SW480 (cell line): ENCODE data around the gene TRIM14.

ENCODE experiments used
- DNase-seq: peaks from one replicate; pipeline ENCODE4 v3.0.0-alpha.2; 2016; ENCODE audit warnings: low spot score

The TRIM14 gene, protein sequence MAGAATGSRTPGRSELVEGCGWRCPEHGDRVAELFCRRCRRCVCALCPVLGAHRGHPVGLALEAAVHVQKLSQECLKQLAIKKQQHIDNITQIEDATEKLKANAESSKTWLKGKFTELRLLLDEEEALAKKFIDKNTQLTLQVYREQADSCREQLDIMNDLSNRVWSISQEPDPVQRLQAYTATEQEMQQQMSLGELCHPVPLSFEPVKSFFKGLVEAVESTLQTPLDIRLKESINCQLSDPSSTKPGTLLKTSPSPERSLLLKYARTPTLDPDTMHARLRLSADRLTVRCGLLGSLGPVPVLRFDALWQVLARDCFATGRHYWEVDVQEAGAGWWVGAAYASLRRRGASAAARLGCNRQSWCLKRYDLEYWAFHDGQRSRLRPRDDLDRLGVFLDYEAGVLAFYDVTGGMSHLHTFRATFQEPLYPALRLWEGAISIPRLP

DNA sequence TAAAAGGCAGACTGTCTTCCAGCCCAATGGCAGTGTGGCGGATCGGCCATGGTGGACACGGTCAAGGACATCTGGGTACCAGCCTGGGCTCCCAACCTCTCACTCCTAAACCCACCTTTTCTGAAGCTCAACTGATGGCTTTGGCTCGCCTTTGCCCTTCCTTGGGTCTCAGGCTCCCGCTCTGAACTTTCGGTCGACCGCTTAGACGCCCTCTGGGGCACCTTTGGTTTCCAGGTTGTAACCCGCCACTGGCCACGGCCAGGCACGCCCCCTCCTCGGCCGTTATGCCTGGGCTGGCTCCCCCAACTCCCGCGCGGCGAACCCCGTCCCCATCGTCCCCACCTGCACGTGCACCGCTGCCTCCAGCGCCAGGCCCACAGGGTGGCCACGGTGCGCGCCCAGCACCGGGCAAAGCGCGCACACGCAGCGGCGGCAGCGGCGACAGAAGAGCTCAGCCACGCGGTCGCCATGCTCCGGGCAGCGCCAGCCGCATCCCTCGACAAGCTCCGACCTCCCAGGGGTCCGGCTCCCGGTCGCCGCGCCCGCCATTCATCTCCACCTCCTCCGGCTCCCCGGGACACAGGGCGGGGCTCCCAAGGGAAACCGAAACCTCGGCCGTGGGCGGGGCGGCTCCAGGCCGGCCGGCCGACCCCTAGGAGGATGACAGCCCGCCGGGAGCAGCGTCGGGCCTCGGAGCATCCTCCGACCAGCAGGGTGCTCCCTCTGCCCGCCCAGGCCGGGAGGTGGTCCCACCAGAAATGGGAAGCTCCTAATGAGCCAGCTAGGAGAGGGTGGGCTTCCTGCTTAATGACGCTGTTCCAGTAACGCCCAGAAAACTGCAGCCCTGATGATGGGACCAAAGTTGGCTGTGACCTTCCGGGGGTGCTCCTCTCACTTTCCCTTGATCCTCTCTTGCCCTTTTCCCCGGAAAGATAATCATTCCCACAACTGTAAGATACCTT is at the start of gene TRIM14:
TSS of gene TRIM14 (minus strand) at position 583 of the 962 bp plus-strand sequence. CDS start at position 549, 34 bp downstream.
- DNase-seq, result peak; percentile 74

DNA sequence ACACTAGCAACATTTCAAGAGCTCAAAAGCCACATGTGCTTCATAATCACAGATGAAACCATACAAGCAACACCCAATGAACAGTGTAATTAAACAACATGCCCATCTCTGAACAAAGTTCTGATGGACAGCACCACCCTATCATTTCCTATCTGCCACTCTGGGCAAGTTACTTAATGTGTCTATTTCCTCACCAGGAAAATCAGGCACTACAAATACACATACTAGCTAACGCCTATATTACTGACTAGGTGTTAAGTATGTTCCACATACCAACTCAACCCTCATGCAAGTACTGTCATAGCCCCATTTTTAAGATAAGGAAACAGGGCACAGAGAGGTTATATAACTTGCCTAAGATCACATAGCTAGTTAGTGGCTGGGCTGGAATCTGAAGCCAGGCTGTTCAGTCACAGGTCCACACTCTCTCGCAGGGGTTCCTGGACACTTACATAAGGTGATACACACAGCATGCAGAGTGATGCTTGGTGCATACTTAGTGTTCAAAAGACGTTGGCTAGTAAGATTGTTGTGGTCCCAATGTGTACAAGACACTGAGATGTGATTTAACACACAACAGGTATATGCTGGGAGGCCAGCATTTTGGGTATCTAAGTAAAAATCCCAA is 49.2 kb upstream of the TRIM14 start:
- DNase-seq, result no peak

DNA sequence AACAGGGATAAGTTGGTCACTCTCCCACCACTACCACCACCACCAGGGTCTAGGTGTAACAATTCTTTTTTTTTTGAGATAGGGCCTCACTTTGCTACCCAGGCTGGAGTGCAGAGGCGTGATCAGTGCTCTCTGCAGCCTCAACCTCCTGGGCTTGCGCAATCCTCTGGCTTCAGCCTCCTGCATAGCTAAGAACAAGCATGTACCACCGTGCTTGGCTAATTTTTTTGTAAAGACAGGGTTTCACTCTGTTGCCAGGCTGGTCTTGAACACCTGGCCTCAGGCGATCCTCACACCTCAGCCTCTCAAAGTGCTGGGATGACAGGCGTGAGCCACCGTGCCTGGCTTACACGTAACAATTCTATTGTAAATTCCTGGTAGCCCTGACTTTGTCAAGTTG is 45.9 kb upstream of the TRIM14 start:
- DNase-seq, result no peak

DNA sequence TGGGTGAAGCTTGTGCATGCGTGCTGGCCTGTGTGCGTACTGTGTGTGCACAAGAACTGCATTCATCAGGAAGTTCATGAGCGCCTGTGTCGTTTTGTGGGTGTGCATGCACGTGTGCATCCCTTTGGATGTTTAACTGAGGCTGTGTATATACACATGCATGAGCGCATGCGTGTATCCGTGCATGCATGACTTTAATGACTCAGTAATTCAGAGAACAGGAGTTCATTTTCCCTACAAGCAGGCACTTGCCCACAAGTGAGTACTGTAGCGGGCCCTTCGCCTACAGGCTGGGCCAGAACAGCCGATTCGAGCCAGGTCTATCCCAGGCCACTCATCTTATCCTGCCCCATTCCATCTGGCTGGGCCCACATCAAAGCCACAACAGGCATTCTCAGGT is 43.6 kb upstream of the TRIM14 start:
- peak; percentile 37 for DNase-seq

DNA sequence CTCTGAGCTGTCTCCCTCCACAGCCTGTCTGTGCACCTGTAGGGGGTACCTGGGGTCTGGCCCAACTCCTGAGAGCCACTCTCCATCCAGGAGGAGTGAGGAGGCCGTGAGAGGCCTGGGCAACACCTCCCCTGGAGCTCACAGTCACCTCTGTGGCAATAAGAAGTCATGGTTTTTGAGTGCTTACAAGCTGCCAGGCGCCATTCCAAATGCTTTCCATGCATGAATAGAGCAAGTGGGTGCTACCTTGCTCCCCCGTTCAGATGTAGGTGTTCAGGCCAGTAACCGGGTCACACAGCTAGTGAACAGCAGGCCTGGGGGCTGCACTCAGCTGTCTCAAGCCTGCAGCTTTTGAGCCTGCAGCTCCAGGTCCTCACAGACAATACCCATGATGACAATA is 42.8 kb upstream of the TRIM14 start:
- DNase-seq, result no peak

DNA sequence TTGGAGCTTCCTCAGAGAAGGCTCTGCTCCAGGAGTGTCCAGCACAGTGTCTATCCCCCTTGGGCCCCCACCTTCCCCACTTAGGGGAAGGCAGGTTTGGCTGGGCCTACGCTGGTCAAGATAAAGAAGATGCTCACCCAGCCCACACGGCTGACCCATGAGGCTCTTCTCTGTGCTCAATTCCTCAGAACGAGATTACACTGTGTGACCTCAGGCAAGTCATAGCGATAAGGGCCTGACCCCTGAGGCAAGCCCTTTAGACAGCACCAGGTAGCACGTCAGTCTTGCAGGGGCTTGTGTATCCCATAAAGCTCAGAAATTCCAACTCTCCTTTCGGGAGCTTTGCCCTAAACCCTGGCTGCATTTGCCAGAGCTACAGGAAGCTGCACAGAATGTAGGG is 40.8 kb upstream of the TRIM14 start:
- DNase-seq, result no peak

DNA sequence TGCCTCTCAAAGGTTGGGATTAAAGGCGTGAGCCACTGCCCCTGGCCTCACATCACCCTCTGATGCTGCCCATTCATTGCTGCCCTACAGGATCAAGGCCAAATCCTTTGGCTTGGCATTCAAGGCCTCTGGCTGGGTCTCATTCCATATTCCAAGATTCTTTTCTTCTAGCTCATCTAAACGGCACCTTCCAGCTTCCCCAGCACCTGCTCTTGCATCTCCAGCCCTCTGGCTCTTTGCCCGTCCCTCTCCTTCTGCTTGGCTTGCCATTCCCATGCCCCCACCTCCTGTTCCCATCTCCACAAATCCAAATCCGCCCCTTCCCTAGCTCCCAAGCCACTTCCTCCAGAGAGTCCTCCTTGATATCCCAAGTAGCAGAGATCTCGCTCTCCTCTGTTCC is 40.3 kb upstream of the TRIM14 start:
- no peak for DNase-seq

DNA sequence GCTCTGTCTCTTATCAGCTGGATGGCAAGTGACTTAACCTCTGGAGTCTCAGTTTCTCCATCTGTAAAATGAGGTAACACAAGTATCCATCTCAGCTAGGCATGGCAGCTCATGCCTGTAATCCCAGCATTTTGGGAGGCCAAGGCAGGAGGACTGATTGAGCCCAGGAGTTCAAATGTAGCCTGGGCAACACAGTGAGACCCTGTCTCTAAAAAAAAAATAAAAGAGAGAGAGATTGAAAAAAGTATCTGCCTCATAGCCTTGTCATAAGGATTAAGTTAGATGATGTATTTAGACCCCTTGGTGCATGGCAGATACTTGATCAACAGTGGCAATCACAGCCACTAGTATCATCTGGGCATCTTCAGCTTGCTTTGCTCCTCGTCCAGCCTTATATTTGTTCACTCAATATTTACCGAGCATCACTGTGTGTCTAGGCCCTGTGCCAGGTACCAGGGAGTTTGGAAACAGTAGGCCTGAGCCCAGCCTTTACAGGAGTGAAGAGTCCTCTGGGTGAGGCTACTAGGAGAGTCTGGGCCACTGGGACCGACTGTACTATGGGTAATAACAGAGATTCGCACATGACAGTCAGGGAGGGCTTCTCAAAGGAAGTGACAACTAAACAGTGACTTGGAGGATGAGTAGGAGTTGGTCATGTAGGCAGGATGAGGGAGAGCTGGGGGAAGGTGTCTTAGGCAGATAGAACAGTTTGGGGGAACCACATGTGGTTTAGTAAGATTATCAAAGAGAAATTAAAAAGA is 39.2 kb upstream of the TRIM14 start:
- DNase-seq, result no peak

DNA sequence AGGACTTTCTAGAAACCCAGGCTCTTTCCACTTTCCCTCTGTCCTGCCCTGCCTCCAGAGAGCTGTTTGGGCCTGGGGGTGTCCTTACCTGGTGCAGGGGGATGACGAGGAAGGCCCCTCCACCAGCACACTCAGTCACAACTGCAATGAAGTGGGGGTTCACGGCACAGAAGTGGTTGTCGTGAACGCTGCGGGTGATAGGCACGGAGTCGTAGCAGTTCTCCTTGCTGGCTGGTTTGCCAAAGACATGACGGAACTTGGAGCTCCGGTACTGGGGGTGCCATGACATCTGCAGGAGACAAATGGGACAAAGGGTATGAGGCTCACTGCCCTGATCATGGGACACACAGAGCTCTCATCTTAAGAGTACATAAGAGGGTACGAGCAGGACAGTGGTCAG is 38.4 kb upstream of the TRIM14 start:
- no peak for DNase-seq

DNA sequence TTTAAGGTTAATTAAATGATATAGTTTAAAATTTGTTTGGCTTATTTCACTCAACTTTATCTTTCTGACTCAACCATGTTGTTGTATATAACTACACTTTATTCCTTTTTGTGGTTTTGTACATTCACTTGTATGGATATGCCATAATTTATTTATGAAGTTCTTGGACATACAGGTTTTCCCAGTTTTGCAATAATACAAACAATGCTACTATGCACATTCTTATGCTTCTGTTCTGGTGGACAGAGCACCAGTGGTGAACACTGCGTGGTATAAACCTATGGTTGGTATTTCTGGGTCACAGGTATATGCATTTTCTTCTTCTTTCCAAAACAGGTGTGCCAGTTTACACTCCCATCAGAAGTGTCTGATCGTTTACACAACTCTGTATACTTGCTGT is 35.7 kb upstream of the TRIM14 start:
- DNase-seq, result no peak

DNA sequence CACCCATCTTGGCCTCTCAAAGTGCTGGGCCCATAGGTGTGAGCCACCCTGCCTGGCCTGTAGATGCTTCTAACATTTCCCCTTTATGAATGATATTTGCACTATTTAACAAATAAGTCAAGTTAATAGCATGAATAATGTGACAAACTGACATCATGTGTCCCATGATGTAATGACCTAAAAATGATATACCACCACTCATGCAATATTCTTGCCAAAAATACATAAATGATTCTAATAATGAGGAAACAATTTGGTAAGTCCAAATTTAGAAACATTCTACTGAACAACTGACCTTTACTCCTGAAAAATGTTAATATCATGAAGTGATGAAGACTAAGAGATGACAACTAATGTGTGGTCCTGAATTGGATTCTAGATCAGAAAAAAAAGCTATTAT is 33.5 kb upstream of the TRIM14 start:
- DNase-seq, result no peak

DNA sequence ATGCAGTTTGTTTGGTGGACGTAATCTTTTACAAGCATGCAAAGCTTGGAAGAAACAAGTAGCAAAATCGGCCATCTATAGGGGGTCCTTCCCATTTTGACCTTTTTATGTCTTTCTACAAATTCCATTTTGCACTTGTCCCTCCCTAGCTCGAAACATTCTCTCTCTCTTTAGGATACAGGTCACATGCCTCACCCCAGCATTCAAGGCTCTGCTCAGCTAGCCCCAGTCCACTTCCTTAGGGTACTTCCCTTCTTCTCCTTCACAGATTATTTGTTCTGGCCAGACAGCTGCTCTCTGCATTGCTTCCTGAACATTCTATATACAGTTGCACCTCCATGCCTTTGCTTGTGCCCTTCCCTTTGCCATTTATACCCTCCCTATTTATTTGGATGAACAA is 31.7 kb upstream of the TRIM14 start:
- no peak for DNase-seq

DNA sequence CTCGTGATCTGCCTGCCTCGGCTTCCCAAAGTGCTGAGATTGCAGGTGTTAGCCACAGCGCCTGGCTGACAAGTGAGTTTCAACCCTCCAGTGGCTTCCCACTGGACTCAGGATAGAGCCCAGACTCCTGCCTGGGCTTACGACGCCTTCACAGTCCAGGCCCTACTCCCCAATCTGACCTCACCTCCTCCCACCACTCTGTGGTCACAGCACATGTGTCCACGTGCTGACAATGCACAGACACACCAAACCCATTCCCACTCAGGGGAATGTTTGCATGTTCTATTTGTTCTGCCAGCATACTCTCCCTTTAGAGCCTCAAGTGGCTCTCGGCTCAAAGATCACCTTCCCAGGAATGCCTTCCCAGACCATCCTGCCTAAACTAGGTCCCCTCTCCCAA is 31.1 kb upstream of the TRIM14 start:
- DNase-seq, result no peak

DNA sequence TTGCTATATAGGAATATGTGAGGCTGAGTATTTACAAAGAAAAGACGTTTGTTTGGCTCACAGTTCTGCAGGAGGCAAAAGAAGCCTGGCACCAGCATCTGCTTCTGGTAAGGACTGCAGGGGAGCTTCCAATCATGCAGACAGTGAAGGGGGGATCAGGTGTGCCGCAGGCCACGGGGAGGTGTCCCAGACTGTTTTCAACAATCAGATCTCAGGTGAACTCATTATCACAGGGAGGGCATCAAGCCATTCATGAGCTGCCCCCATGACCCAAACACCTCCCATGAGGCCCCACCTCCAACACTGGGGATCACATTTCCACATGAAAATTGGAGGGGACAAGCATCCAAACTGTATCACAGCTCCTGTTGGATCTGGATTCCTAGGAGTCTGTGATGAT is 30.4 kb upstream of the TRIM14 start:
- DNase-seq, result no peak

DNA sequence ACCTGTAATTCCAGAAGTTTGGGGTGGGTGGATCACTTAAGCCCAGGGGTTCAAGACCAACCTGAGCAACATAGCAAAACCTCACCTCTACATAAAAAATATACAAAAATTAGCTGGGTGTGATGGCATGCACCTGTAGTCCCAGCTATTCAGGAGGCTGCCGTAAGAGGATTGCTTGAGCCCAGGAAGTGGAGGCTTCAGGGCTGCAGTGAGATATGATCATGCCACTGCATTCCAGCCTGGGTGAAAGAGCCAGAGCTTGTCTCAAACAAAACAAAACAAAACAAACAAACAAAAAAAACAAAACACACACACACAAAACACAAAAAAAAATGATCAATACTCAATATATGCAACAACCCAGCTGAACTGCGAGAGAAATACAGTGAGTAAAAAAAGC is 29.5 kb upstream of the TRIM14 start:
- no peak for DNase-seq

DNA sequence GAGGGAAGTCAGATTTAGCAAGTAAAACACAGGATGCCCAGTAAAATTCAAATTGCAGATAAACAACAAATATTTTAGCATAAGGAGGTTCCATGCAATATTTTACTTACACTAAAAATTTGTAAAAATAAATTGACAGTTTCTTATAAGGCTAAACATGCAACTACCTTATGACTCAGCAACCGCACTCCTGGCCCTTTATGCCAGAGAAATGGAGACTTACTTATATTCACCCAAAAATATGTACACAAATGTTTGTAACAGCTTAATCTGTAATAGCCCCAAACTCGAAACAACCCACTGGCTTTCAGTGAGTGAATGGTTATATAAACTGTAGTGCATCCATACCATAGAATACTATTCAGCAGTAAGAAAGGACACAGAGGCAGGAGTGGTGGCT is 28.6 kb upstream of the TRIM14 start:
- no peak for DNase-seq

DNA sequence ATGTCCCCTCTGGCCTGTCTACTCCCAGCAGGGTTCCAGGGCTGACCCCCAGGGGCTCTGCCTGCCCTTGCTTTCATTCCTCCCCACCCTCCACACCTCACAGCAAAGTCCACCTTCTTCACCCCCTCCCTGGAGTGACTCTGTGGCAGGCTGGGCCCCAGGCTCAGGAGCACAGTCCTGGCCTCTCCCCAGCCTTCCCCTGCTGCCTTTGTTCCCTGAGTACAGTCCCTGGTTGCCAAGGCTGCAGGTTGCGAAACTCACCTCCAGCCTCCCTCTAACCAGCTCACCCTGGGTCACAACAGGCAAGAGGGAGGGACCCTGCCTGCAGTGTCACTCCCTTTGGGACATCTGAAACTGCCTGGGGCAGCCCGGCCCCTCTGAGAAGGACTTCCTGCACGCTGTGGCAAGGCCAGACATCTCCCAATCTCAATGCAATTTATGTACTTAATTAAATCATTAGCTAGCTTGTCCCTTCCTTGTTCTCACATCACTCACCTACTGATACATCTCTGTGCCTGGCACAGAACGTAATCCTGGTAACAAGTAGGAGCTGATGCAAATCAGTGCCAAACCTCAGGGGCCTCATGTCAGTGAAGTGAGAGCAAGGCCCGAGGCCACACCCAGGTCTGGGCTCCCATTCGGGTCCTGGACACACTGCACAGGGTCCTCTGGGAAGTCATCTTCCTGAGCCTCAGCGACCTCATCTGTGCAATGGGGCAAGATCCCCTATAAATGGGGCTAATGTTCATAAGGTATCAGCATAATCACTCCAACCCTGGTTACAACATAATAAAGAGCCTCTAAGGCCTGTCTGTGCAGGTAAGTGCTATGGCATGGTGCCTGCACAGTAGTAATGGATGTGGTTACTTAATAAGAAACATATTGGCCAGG is 27.3 kb upstream of the TRIM14 start:
- DNase-seq, result peak; percentile 35

DNA sequence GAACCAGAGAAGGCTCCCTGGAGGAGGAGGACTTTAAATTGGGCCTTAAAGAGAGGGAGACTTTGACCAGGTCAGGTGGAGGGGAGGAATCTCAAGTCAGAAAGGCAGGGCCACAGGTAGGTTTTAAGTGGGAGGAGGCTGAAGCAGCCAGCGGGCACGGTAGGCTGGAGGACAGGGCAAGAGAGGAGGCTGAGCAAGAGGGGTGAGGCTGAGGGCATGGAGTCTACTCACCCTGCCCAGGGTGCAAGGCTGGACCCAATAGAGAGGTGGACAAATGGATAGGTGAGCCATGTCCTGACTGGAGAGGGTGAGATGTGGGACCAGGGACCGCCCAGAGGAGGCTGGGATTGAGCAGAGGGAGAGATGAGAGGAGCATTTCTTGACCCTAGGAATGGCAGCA is 25.6 kb upstream of the TRIM14 start:
- no peak for DNase-seq

DNA sequence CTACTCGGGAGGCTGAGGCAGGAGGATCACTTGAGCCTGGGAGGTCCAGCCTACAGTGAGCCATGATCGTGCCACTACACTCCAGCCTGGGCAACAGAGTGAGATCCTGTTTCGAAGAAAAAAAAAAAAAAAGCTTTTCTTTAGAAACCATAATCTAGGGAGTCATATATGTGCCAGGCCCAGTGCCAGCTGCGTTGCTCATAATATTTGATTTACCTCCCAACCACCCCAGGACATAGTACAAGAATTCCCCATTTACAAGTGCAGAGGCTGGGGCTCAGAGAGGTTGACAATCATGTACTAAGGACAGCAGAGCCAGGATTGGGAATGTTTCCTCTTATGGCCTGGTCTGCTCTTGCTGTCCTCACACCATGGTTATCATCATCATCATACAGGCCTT is 25.1 kb upstream of the TRIM14 start:
- no peak for DNase-seq

DNA sequence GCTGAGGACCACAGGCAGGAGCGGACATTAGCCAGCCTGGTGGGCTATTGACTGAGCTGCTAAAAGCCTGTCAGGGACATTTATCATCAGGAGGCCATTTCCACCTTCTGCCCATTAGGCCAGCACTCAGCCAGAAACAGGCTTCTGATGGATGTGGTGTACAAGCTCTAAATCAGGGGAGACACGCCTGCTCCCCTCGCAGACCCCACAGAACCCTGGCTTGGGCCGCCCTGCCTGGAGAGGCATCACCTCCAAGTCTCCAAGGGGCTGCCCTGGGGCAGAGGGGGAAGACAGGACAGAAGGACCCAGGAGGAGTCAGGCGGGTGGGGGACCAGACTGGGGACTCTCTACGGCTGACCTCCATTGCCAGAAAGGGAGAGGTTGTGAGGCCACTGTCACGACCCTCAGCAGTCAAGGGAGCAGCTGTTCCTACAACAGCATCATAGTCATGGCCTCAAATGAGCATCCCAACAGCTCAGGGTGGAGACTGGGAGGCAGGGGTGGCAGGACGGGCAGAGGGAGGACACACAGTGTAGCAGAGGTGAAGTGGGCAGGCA is 24.0 kb upstream of the TRIM14 start:
- no peak for DNase-seq
